Measurements from ENCODE around the gene KBTBD13.

KBTBD13 gene

DNA sequence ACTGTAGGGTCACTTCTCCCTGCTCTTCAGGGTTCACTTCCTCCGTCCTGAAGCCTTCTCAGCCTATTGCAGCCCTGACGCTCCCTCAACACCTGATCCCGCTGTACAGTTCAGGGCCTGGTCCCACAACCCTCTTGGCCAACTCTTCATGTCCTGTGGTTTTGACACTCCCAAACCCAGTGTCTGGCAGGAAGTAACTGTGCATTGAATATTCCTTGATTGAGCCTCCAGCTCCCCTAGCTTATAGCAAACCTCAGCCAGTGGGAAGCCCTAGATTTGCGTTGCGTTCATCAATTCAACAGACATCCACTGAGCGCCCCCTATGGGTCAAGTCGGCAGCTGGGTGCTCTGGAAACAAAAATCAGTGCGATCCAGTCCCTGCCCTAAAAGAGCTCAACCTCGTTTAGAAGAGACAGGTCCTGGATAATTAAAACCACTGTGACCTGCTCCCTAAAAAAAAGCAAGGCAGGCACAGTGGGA, 24.9 kb downstream of the KBTBD13 start:
- H3K27ac ChIP-seq (ENCODE audit: low read depth, low read length): no peak overlapping the region
- no peaks in the 10 kb centered on the region for H3K9me3 ChIP-seq (ENCODE audit: insufficient read depth, low read depth, low read length)
- H3K9ac ChIP-seq (ENCODE audit: low read depth, low read length): peak overlapping the region; percentile 11; the same call in 1 of the 2 replicates
- WGBS: 38% methylated on average over 9 of the region's 9 CpGs
- 0 out of 2 replicates have a peak, but pooled peaks cover 5% of the 10 kb centered on the region for H3K4me1 ChIP-seq (ENCODE audit: insufficient read depth, low read length)
- H3K36me3 ChIP-seq (ENCODE audit: insufficient read depth, low read length): peaks cover 3% of the 10 kb centered on the region; the same call in 1 of the 2 replicates
- H3K27me3 ChIP-seq (ENCODE audit: insufficient read depth, low read length): peaks cover 14% of the 10 kb centered on the region
- peak overlapping the region; percentile 50 for H3K4me3 ChIP-seq (ENCODE audit: low read length)

DNA sequence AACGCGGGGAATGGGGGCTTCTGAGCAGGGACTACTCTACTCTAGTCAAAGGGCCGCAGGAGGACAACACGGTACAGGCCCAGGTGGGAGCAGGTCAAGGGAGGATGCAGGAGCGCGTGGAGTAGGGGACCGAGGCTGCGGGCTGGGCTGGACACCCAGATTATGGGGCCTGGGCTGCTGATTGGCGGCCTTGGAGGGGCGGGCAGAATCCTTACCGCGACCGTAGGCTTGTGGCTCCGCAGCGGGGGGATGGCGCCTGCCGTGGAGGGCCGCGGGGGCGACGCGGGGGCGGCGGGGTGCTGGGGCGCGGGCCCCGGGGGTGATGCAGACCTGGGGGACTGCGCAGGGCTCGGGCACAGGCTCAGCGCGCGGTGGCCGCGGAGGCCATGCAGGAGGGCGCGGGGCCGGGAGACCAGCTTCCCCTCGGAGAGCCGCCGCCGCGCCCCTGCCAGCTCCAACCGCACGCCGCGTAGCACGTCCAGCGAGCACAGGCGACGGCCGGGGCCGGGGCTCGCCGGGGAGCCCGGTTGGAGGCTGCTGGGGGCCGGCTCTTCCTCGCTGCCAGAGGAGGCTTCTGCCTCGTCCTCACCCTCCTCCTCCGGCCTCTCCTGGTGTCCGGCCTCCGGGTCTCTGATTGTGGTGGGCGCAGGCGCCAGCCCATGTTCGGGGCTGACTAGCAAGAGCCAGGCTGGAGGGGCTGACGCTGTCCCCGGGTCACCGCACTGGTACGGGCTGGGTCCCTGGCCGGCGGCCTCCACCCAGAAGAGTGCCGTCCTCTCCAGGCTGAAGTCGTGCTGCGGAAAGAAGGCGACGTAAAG, 25.6 kb downstream of the KBTBD13 start:
- Histone ChIP-seq H3K36me3 (ENCODE audit: insufficient read depth, low read length) (peaks cover 3% of the 10 kb centered on the region; the same call in 1 of the 2 replicates), H3K9ac (ENCODE audit: low read depth, low read length) (peak overlapping the region; percentile 41; the same call in 1 of the 2 replicates), H3K27ac (ENCODE audit: low read depth, low read length) (no peak overlapping the region), H3K4me1 (ENCODE audit: insufficient read depth, low read length) (0 out of 2 replicates have a peak, but pooled peaks cover 5% of the 10 kb centered on the region), H3K4me3 (ENCODE audit: low read length) (peak overlapping the region; percentile 50), H3K9me3 (ENCODE audit: insufficient read depth, low read depth, low read length) (no peaks in the 10 kb centered on the region), H3K27me3 (ENCODE audit: insufficient read depth, low read length) (peaks cover 14% of the 10 kb centered on the region)
- 69% methylated on average over 75 of the region's 75 CpGs for WGBS

DNA sequence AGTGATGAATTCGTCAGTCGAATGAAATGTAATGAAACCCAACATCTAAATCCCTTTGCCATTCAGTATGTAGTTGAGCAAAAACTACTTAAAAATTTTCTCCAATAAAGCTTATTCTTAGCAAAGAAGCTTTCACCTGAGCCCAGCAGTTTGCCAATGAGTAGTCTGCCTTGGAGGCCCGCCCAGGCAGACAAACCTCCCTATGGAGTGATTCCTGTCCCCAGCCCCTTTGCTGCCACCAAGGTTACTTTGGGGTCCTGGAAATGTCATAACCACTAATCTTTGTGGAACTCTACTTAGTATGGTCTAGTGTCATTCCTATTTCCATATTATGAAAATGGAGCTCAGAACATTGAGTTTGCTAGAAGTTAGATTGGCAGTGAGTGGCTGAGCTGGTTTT, 26.4 kb downstream of the KBTBD13 start:
- WGBS: 94% methylated on average over 3 of the region's 3 CpGs
- Histone ChIP-seq H3K4me1 (ENCODE audit: insufficient read depth, low read length) (0 out of 2 replicates have a peak, but pooled peaks cover 5% of the 10 kb centered on the region), H3K9me3 (ENCODE audit: insufficient read depth, low read depth, low read length) (no peaks in the 10 kb centered on the region), H3K27ac (ENCODE audit: low read depth, low read length) (no peak overlapping the region), H3K27me3 (ENCODE audit: insufficient read depth, low read length) (peaks cover 14% of the 10 kb centered on the region), H3K9ac (ENCODE audit: low read depth, low read length) (no peak overlapping the region), H3K4me3 (ENCODE audit: low read length) (peak overlapping the region; percentile 50; the same call in 1 of the 2 replicates), H3K36me3 (ENCODE audit: insufficient read depth, low read length) (peaks cover 3% of the 10 kb centered on the region; the same call in 1 of the 2 replicates)

DNA sequence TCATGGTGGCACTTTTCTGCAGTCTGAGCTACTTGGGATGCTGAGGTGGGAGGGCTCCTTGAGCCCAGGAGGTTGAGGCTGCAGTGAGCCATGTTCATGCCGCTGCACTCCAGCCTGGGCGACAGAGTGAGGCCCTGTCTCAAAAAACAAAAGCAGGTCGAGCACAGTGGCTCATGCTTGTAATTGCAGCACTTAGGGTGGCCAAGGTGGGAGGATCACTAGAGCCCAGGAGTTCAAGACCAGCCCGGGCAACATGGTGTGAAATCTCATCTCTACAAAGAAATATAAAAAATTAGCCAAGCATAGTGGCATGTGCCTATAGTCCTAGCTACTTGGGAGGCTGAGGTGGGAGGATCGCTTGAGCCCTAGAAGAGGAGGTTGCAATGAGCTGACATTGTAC, 28.5 kb downstream of the KBTBD13 start:
- no peak overlapping the region for H3K27ac ChIP-seq (ENCODE audit: low read depth, low read length)
- 86% methylated on average over 5 of the region's 5 CpGs for WGBS
- H3K36me3 ChIP-seq (ENCODE audit: insufficient read depth, low read length): peaks cover 3% of the 10 kb centered on the region; the same call in 1 of the 2 replicates

DNA sequence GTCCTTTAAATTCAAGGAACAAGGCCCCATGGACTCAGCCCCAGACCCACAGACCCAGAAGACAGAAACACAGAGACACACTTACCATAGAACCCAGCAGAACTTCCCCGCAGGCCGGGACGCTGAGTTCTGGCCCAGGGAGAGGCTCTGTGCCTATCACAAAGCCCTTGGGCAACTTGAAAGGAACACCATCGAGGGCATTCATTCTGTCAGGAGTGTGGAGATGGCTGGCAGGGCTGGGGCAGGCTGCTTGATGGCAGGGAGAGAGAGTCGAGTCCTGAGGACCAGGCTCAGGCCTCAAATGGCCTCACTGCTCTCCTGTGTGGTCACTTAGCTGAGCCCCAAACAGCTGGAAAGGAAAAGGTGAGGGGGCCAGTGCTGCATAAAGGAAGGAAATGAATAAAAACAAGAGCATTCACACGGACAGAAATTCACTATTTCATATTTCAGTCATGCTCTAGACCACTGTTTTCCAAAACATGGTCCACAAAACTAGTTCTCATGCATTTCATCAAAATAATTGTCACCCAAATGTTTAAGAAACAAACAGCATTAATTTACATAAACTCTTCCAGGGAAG, 29.6 kb downstream of the KBTBD13 start:
- H3K9me3 ChIP-seq (ENCODE audit: insufficient read depth, low read depth, low read length): no peaks in the 10 kb centered on the region
- H3K4me1 ChIP-seq (ENCODE audit: insufficient read depth, low read length): 0 out of 2 replicates have a peak, but pooled peaks cover 5% of the 10 kb centered on the region
- WGBS: 88% methylated on average over 6 of the region's 6 CpGs
- H3K27me3 ChIP-seq (ENCODE audit: insufficient read depth, low read length): peaks cover 14% of the 10 kb centered on the region
- H3K9ac ChIP-seq (ENCODE audit: low read depth, low read length): no peak overlapping the region
- H3K4me3 ChIP-seq (ENCODE audit: low read length): no peak overlapping the region
- H3K27ac ChIP-seq (ENCODE audit: low read depth, low read length): no peak overlapping the region
- peaks cover 3% of the 10 kb centered on the region; the same call in 1 of the 2 replicates for H3K36me3 ChIP-seq (ENCODE audit: insufficient read depth, low read length)

More for the DNA sequence above, 28.5 kb downstream of the KBTBD13 start:
- no peaks in the 10 kb centered on the region for H3K9me3 ChIP-seq (ENCODE audit: insufficient read depth, low read depth, low read length)
- no peak overlapping the region for H3K9ac ChIP-seq (ENCODE audit: low read depth, low read length)
- H3K27me3 ChIP-seq (ENCODE audit: insufficient read depth, low read length): peaks cover 14% of the 10 kb centered on the region
- H3K4me1 ChIP-seq (ENCODE audit: insufficient read depth, low read length): 0 out of 2 replicates have a peak, but pooled peaks cover 5% of the 10 kb centered on the region
- H3K4me3 ChIP-seq (ENCODE audit: low read length): no peak overlapping the region

DNA sequence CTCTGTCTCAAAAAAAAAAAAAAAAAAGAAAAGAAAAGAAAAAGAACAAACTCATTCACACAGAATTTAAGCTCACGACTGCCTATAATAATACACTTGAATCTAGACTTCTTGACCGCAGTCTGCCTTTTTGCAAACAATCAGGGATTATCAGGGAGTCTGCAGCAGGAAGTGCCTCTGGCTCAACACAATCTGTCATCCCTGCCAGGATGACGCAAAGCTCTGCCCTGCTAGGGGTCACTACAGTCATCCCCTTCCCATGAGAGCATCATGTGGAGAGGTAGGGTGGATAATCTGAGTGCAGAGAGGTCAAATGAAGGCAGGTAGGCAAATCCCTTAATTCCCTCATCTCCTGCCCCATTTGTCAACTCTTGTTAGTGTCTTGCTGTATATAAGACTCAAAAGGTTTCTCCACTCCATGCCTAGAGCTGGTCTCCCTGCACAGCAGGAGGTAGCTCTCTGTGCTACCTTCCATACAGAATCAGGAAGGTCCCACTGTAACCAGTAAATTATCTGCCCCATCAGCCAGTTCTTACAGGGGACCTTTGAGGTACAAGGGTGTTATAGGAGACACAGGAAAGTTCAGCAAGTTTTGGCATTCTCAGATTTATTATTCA, 34.2 kb downstream of the KBTBD13 start:
- Histone ChIP-seq H3K36me3 (ENCODE audit: insufficient read depth, low read length) (peaks cover 22% of the 10 kb centered on the region), H3K27ac (ENCODE audit: low read depth, low read length) (no peak overlapping the region), H3K4me3 (ENCODE audit: low read length) (no peak overlapping the region), H3K4me1 (ENCODE audit: insufficient read depth, low read length) (no peaks in the 10 kb centered on the region), H3K27me3 (ENCODE audit: insufficient read depth, low read length) (no peaks in the 10 kb centered on the region), H3K9me3 (ENCODE audit: insufficient read depth, low read depth, low read length) (no peaks in the 10 kb centered on the region), H3K9ac (ENCODE audit: low read depth, low read length) (no peak overlapping the region)
- 87% methylated on average over 3 of the region's 3 CpGs for WGBS

DNA sequence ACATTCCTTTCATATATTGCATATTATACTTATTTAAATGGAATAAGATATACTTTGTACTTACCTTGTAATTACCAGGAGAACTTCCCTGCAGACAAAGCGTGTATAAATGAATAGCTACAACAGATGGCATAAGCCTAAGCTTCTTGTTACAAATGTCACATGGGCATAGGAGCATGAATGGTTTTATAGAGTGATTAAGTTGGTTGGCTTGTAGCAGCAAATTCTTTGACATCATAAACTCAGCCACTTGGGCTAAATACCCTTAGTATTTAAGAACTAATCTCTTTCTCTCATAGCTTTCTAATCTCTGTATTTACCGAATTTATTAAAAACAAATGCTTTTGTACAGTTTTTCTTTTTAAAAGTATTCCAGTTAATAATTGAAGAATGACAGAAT, 38.5 kb downstream of the KBTBD13 start, which contains the start of gene UBAP1L:
Gene UBAP1L, minus strand, starts transcription at position 115 of the 400 bp plus-strand sequence. CDS start 8,985 bp downstream, outside the sequence.
- WGBS: 83% methylated on average over 2 of the region's 2 CpGs
- no peaks in the 10 kb centered on the region for H3K4me1 ChIP-seq (ENCODE audit: insufficient read depth, low read length)
- H3K27me3 ChIP-seq (ENCODE audit: insufficient read depth, low read length): no peaks in the 10 kb centered on the region
- H3K36me3 ChIP-seq (ENCODE audit: insufficient read depth, low read length): peaks cover 58% of the 10 kb centered on the region
- no peaks in the 10 kb centered on the region for H3K9me3 ChIP-seq (ENCODE audit: insufficient read depth, low read depth, low read length)
- no peak within 1 kb of the TSS for H3K4me3 ChIP-seq (ENCODE audit: low read length)
- H3K27ac ChIP-seq (ENCODE audit: low read depth, low read length): no peak within 1 kb of the TSS
- no peak within 1 kb of the TSS for H3K9ac ChIP-seq (ENCODE audit: low read depth, low read length)

DNA sequence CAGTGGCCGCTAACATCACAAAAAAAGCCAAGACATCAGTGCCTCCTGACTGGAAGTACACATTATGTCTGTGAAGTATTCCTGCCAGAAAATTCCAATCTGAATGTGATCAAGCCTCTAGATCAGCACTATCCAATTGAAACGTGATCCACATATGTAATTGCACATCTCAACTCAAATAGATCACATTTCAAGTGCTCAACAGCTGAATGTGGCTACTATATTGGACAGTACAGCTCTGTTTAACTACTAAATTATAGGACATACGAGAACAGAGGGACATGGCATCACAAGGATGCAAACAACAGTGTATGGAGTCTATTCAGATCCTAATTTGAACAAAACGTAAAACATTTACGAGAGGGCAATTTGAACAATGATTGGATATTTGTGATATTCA, 39.0 kb downstream of the KBTBD13 start:
- Histone ChIP-seq H3K36me3 (ENCODE audit: insufficient read depth, low read length) (peaks cover 58% of the 10 kb centered on the region), H3K27ac (ENCODE audit: low read depth, low read length) (no peak overlapping the region), H3K4me1 (ENCODE audit: insufficient read depth, low read length) (no peaks in the 10 kb centered on the region), H3K9me3 (ENCODE audit: insufficient read depth, low read depth, low read length) (no peaks in the 10 kb centered on the region), H3K27me3 (ENCODE audit: insufficient read depth, low read length) (no peaks in the 10 kb centered on the region), H3K9ac (ENCODE audit: low read depth, low read length) (no peak overlapping the region), H3K4me3 (ENCODE audit: low read length) (no peak overlapping the region)
- 92% methylated on average over 5 of the region's 5 CpGs for WGBS

Data from HUES64 (cell line).